NCI-H1417 treated with DMSO at 0.1 percent for 48 hours (cell line): ENCODE measurements around the gene HTR1B.

Experiments used
- DNase-seq: peaks from one replicate; lab custom pipeline; 2025; lab: John Stamatoyannopoulos, UW

The HTR1B gene

DNA sequence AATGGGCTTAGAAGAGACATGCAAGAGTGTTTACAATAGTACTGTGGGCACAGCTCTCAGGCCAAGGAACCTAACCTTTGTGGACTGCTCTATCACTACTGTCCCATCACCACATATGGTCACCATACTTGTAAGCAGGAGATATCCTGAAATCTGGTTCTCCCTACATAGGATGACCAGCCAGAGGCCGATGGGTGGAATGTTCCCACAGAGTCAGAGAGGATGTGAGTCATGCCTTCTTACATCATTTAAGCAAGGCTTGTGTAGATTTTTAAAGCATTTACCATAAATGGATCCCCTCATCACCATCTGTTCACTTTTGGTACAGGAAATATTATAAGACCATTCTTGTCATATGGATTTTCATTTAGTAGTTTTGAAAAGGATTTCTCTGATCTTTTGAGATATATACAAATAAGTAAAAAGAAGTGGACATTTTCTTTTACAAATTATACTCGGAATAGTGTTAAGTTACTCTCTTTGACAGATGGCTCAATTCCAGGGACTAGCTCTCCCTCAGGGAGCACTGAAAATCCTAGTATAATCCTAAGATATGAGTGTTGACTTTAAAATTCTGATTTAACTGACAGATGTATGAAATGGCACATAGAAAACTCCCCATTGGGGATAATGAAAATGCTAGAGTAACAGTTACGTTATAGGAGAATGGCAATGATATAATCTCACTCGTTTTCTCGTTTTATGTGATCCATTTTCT lies 6.6 kb downstream of the HTR1B start:
- DNase-seq: no peak

DNA sequence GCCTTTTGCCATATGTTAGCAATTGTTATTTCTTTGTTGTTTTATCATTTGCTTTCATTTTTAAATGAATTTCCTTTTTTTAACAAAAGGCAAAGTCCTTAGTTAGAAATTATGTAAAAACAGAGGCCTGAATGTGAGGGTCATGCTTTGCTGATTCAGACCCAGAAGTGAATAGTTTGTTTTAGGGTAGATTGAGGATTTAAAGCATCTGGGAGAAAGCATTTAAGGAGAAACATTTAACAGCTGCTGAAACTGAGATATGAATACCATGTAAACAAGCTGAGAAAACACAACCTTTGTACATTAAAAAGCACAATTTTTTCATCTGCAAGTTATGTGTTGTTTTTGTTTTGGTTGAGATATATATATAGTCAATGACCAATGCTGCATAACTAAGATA lies 8.0 kb downstream of the HTR1B start:
- no peak for DNase-seq

GRCh38 chr6:77454386-77454785 lies 8.9 kb downstream of the HTR1B start:
- no peak for DNase-seq

GRCh38 chr6:77451466-77451865 lies 11.8 kb downstream of the HTR1B start:
- DNase-seq: no peak

DNA sequence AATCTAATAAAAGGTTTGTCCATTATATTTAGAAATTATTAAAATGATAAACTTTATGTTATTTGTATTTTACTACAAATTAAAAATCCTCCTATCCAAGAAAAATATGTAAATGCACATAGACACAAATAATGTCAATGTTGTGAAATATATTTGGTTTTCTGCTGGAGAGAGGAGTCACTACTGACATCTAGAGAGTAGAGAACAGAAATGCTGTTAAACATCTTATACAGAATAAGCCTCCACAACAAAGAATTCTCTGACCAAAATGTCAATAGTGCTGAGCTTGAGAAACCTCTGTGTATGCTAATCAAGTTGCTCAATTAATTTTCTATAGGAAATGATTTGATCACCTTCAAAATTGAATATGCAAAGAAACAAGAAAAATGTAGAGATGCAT lies 12.4 kb downstream of the HTR1B start:
- no peak for DNase-seq

GRCh38 chr6:77448546-77448945 lies 14.7 kb downstream of the HTR1B start:
- DNase-seq: no peak

GRCh38 chr6:77447254-77447653 lies 16.0 kb downstream of the HTR1B start:
- DNase-seq: no peak

GRCh38 chr6:77446249-77446648 lies 17.0 kb downstream of the HTR1B start:
- no peak for DNase-seq

DNA sequence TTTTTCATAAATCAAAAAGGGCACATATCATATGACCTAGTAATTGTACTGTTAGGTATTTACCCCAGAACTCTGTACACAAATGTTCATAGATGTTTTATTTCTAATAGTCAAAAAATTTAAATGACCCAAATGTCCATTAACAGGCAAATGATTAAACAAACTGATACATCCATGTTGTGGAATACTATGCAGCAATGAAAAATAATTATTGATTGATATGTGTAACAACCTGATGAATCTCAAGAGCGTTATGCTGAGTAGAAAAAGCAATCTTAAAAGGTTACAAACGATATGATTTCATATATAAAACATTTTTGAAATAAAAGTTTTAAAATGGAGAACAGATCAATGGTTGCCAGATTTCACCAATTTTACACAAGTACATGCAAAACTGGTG lies 18.1 kb downstream of the HTR1B start:
- DNase-seq: no peak

DNA sequence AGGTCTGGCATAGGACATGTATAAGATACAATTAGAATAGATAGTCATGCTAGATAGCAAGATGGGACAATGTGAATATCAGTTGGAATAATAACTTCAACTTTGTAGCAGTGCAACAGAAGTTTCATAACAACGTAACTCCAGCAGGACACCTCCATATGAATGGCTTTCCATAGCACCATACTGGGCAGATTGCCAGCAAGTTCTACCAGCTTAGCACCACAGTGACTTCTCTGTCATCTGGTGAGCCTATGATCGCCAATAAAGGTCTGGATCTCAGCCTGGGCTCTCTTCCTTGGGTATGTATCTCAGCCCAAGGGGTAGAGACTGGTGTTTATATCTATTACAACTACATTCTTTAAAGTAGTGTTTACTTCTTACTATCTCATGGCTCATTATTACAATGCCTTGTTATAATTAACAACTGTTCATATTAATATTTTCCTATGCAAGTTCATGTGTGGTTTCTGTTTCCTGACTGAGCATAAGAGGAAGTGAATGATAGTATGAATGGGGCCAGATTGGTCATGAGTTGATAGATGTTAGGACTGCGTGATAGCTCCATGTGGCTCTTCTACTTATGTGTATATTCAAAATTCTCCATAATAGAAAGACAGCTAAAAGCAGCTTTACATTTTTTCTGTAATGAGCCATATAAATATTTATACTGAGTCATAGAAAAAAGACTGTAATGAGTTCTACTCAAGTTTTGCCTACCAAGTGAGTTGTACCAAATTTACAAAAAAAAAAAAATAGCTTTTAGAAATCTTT lies 22.9 kb downstream of the HTR1B start:
- DNase-seq: no peak

- no peak for DNase-seq
These were observed 29.4 kb downstream of the HTR1B start for GRCh38 chr6:77433888-77434287.

DNA sequence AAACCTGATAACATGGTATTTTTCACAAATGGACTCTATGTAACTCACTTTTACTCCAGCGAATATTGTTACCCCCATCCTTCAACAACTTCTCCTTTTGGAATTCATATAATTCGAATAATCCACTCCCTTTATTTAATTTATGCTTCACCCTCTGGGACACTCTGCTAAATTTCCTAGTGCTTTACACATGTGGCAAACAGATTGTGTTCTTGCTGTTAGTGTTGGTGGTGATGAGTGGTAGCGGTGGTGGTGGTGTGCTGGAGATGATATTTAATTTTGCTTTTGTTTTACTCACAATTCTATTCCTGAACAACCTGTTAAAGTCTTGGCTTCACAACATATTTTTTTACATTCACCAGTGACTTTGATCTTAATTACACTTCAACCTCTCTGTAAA lies 32.8 kb downstream of the HTR1B start:
- DNase-seq: no peak

- no peak for DNase-seq
These were observed 37.6 kb downstream of the HTR1B start for GRCh38 chr6:77425671-77426070.

- DNase-seq: no peak
These were observed 38.1 kb downstream of the HTR1B start for GRCh38 chr6:77425216-77425615.

GRCh38 chr6:77424761-77425160 lies 38.5 kb downstream of the HTR1B start:
- no peak for DNase-seq

DNA sequence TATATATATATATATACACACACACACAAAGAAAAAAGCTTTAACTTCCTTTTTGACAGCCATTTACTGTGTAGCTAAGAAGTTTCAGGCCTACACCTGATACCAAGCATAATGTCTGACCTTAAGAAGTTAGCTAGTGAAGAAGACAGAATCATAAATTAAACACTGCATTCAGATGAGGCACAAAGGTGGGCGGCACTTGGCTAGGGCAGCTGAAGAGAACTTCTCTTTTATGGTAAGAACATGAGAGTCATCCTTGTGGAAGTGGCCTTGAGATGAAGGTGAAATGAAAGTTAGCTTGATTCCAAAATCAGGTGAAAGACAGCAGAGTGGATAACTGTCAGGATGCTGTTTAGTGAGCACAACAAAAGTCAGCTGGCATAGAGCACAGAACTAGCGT lies 46.5 kb downstream of the HTR1B start:
- no peak for DNase-seq

DNA sequence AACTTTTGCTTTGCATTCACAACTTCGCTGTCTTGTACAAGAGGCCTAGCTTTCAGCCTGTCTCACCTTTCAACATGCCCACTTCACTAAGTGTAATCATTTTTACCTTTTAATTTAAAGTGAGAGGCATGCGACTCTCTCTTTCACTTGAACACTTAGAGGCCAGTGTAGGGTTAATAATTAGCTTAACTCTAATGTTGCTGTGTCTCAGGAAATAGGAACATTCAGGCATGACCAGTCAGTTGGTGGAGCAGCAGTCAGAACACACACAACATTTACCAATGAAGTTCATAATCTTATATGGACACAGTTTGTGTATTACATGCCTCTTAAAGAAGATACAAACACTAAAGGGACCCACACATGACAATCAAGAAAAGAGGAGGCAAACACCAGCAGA lies 47.6 kb downstream of the HTR1B start:
- no peak for DNase-seq
